PC-9 (cell line): ENCODE data around the gene KCNK3. TPM values are rescaled to one million over a fixed set of nuclear protein-coding genes. Genes with fewer than 3 reads are reported as not detected.
"Not testable (repeated sequence)": the region's sequence is repeated elsewhere in the genome, so short reads cannot be mapped to it uniquely, and the experiment has no call there.

ENCODE experiments used
- BruUV-seq: library from RNA; stranded (reverse); fragments of 400-500 nt; replicated peaks from 2 replicates; lab custom pipeline; 2021; lab: Mats Ljungman, UMichigan
- CTCF ChIA-PET: fragments of 300-600 bp; sonication (Branson Sonifier 250); formaldehyde crosslinking; loops from one replicate; lab custom pipeline; 2022; ENCODE audit warnings: antibody characterized with exemption; lab: Charles Lee
- POLR2A ChIA-PET: fragments of 300-600 bp; sonication (Branson Sonifier 250); formaldehyde crosslinking; loops from one replicate; lab custom pipeline; 2022; ENCODE audit warnings: antibody characterized with exemption; ENCODE audit not compliant: unreplicated experiment; lab: Charles Lee
- DNase-seq, 2 experiments: peaks; one replicate each; pipeline versions ENCODE4 v3.0.0 to v3.0.0-alpha.2; 2015 to 2022; ENCODE audit warnings: mixed read lengths in 1 of 2
- H2AFZ ChIP-seq: fragments of 200-600 bp; sonication (generic); 2 replicates; pipeline ENCODE4 v1.8.1; 2017; ENCODE audit warnings: antibody characterized with exemption
- H3F3A ChIP-seq: fragments of 200-600 bp; sonication (generic); 2 replicates; pipeline ENCODE4 v1.8.1; 2017; ENCODE audit warnings: antibody characterized with exemption, mild to moderate bottlenecking, low read depth; ENCODE audit not compliant: insufficient read depth
- H3K27ac ChIP-seq: fragments of 200-600 bp; sonication (generic); 2 replicates; pipeline ENCODE4 v1.6.1; 2016; ENCODE audit warnings: mixed run types
- H3K27me3 ChIP-seq: fragments of 200-600 bp; sonication (generic); 2 replicates; pipeline ENCODE4 v1.6.1; 2016; ENCODE audit warnings: low read depth, mixed run types; ENCODE audit not compliant: insufficient read depth
- H3K36me3 ChIP-seq: fragments of 200-600 bp; sonication (generic); 2 replicates; pipeline ENCODE4 v1.6.1; 2016; ENCODE audit warnings: low read depth, mixed run types
- H3K4me1 ChIP-seq: fragments of 200-600 bp; sonication (generic); replicated peaks from 2 replicates; pipeline ENCODE4 v1.6.1; 2016; ENCODE audit warnings: mixed run types; ENCODE audit not compliant: insufficient read depth
- H3K4me2 ChIP-seq: fragments of 200-600 bp; sonication (generic); 2 replicates; pipeline ENCODE4 v1.6.1; 2017; ENCODE audit warnings: mixed run types
- H3K4me3 ChIP-seq: fragments of 200-600 bp; sonication (generic); 2 replicates; pipeline ENCODE4 v1.6.1; 2016; ENCODE audit warnings: mixed run types
- H3K79me2 ChIP-seq: fragments of 200-600 bp; sonication (generic); 2 replicates; pipeline ENCODE4 v1.6.1; 2017; ENCODE audit warnings: low read depth, mixed run types
- H3K9me2 ChIP-seq: fragments of 200-600 bp; sonication (generic); 2 replicates; pipeline ENCODE4 v1.8.1; 2017; ENCODE audit warnings: mild to moderate bottlenecking; ENCODE audit not compliant: insufficient read depth
- H3K9me3 ChIP-seq: fragments of 200-600 bp; sonication (generic); 2 replicates; pipeline ENCODE4 v1.8.1; 2016; ENCODE audit warnings: low read depth; ENCODE audit not compliant: insufficient read depth
- H4K20me1 ChIP-seq: fragments of 200-600 bp; sonication (generic); 2 replicates; pipeline ENCODE4 v1.8.1; 2017; ENCODE audit not compliant: insufficient read depth
- EZH2 ChIP-seq: fragments of 200-600 bp; sonication (generic); IDR thresholded peaks from 2 replicates; pipeline ENCODE4 v1.8.0; 2017; ENCODE audit warnings: antibody characterized with exemption, low read depth
- intact Hi-C: fragments of 100-400 bp; cut with micrococcal nuclease; formaldehyde crosslinking; loops from one replicate; pipeline ENCODE4 v1.10.0; 2022; ENCODE audit not compliant: unreplicated experiment
- total RNA-seq: library from RNA; stranded (reverse); gene quantifications from 2 replicates; pipeline ENCODE4 v1.2.3, GENCODE V29; 2021
- TF ChIP-seq, protein P1 (sequence below): fragments of 200-600 bp; sonication (generic); conservative IDR thresholded peaks from 2 replicates; pipeline ENCODE4 v1.6.1; 2017; ENCODE audit warnings: mixed run types, antibody characterized with exemption, mild to moderate bottlenecking, moderate library complexity

Gene KCNK3
- total RNA-seq, 1 experiment from 2014 or later, result not detected

DNA sequence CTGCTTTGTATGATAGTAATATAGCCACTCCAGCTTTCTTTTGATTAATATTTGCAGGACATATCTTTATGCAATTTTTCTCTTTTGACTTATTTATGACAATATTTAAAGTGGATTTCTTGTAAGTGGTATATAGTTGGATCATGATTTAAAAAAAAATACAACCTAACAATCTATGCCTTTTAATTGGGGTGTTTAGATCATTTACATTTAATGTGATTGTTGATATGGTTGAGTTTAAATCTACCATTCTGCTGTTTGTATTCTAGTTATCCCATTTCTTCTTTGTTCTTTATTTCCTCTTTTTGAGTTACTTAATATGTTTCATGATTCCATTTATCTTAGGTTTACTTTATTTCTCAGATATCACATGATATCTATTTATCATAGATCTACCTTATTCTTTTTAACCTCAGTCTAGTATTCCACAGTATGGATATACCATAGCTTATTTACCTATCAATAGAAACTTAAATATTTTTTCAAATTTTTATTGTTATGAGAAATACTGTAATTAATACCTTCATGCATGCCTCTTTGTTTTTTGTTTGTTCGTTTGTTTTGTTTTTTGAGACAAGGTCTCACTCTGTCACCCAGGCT, 32.1 kb upstream of the KCNK3 start:
- Histone ChIP-seq H3K27ac (no peak overlapping the region), H4K20me1 (no peaks in the 10 kb centered on the region), H3K4me2 (no peak overlapping the region), H3K9me2 (no peaks in the 10 kb centered on the region), H2AFZ (no peak overlapping the region), H3K36me3 (no peaks in the 10 kb centered on the region), H3K79me2 (no peaks in the 10 kb centered on the region), H3K4me3 (no peak overlapping the region), H3F3A (no peaks in the 10 kb centered on the region), H3K9me3 (peaks cover 17% of the 10 kb centered on the region), H3K27me3 (peaks cover 7% of the 10 kb centered on the region; the same call in 1 of the 2 replicates), H3K4me1 (no peaks in the 10 kb centered on the region)
- ChIA-PET POLR2A (no interaction called here), CTCF (interaction anchor here (1.0 kb wide), 1 partner anchor 29 kb away, joined by 8 read pairs; no protein-coding TSS in a partner anchor)
- no peak for DNase-seq
- intact Hi-C loops, result no loop called here
- no TSS peak for BruUV-seq
- no peak for TF ChIP-seq EZH2
- TF ChIP-seq, protein P1, sequence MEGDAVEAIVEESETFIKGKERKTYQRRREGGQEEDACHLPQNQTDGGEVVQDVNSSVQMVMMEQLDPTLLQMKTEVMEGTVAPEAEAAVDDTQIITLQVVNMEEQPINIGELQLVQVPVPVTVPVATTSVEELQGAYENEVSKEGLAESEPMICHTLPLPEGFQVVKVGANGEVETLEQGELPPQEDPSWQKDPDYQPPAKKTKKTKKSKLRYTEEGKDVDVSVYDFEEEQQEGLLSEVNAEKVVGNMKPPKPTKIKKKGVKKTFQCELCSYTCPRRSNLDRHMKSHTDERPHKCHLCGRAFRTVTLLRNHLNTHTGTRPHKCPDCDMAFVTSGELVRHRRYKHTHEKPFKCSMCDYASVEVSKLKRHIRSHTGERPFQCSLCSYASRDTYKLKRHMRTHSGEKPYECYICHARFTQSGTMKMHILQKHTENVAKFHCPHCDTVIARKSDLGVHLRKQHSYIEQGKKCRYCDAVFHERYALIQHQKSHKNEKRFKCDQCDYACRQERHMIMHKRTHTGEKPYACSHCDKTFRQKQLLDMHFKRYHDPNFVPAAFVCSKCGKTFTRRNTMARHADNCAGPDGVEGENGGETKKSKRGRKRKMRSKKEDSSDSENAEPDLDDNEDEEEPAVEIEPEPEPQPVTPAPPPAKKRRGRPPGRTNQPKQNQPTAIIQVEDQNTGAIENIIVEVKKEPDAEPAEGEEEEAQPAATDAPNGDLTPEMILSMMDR, result no peak

DNA sequence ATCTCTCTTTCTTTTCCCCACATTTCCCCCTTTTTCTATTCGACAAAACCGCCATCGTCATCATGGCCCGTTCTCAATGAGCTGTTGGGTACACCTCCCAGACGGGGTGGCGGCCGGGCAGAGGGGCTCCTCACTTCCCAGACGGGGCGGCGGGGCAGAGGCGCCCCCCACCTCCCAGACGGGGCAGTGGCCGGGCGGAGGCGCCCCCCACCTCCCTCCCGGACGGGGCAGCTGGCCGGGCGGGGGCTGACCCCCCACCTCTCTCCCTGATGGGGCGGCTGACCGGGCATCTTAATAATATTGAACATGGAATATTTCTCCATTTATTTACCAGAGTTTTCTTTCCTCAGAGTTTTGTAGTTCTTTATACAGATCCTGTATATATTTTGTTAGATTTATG, 27.2 kb upstream of the KCNK3 start:
- H2AFZ ChIP-seq, H3K79me2 ChIP-seq, DNase-seq, H3K4me3 ChIP-seq, BruUV-seq, H3K9me2 ChIP-seq, H3F3A ChIP-seq, CTCF ChIA-PET, H4K20me1 ChIP-seq, intact Hi-C loops, H3K4me1 ChIP-seq, H3K36me3 ChIP-seq, POLR2A ChIA-PET, H3K27me3 ChIP-seq, H3K9me3 ChIP-seq, H3K27ac ChIP-seq, H3K4me2 ChIP-seq: not testable (repeated sequence)

DNA sequence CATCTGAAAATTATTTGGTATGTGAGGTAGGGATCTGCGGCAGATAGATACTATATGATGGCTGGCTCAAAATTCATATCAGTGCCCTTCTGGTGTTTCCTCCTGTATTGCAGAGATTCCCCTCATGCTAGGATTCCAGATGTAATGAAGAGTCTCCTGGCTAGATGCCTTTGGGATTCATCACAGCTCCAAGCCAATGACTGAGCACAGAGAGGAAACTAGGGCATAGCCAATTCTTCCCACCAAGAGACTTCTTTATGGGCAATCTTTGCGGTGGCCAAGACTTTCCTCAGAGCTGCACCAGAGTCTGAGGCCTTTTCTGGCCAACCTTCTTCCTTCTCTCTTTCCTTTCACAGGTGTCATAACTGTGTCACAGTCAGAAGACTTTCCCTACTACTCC, 25.9 kb upstream of the KCNK3 start:
- Histone ChIP-seq H3K27ac (no peak overlapping the region), H3K27me3 (peaks cover 7% of the 10 kb centered on the region; the same call in 1 of the 2 replicates), H3F3A (peaks cover 8% of the 10 kb centered on the region; the same call in 1 of the 2 replicates), H3K4me1 (peaks cover 19% of the 10 kb centered on the region), H3K4me3 (no peak overlapping the region), H2AFZ (no peak overlapping the region), H3K9me2 (no peaks in the 10 kb centered on the region), H3K36me3 (no peaks in the 10 kb centered on the region), H3K9me3 (no peaks in the 10 kb centered on the region), H3K79me2 (no peaks in the 10 kb centered on the region), H3K4me2 (no peak overlapping the region), H4K20me1 (no peaks in the 10 kb centered on the region)
- POLR2A ChIA-PET, result no interaction called here
- intact Hi-C loops, result no loop called here
- CTCF ChIA-PET, result no interaction called here
- DNase-seq, result no peak
- TF ChIP-seq EZH2, result no peak
- TF ChIP-seq, protein P1, result no peak
- no TSS peak for BruUV-seq

DNA sequence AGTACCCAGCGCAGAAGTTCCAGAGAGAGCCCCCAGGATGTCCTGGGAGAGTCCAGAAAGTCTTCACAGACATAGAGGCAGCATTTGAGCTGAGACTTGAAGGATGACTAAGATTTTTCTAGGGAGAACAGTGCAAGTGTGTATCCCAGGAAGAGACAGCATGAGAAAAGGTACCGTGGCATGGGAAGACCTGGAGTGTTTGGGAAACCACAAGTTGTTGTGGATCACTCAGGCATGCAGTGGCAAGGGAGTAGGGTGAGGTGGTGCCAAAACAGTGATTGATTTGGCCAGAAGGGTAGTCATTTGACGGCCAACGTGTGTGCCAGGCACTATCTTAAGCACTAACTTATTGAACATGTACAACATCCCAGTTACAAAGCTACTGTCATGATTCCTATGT, 24.5 kb upstream of the KCNK3 start:
- Histone ChIP-seq H3K9me3 (no peaks in the 10 kb centered on the region), H3K4me2 (no peak overlapping the region), H3K9me2 (no peaks in the 10 kb centered on the region), H3K79me2 (no peaks in the 10 kb centered on the region), H2AFZ (no peak overlapping the region), H3F3A (peaks cover 12% of the 10 kb centered on the region; the same call in 1 of the 2 replicates), H3K4me1 (peaks cover 25% of the 10 kb centered on the region), H3K4me3 (no peak overlapping the region), H4K20me1 (no peaks in the 10 kb centered on the region), H3K27me3 (peaks cover 7% of the 10 kb centered on the region; the same call in 1 of the 2 replicates), H3K27ac (no peak overlapping the region), H3K36me3 (no peaks in the 10 kb centered on the region)
- no TSS peak for BruUV-seq
- TF ChIP-seq, protein P1, result no peak
- TF ChIP-seq EZH2, result no peak
- POLR2A ChIA-PET, result no interaction called here
- no peak for DNase-seq
- intact Hi-C loops, result no loop called here
- CTCF ChIA-PET, result no interaction called here
